Naive thymus-derived CD4-positive, alpha-beta T cell (primary cell): ENCODE results near the gene YWHAH. TPM values are rescaled to one million over a fixed set of nuclear protein-coding genes. Genes with fewer than 3 reads are reported as not detected.

Experiments used
- ATAC-seq: fragments of 150-1000 bp; cut with Tn5 transposase; 2 replicates; pipeline ENCODE4 v1.10.0; 2021; ENCODE audit warnings: mild to moderate bottlenecking, moderate library complexity
- CTCF ChIA-PET: fragments of 350-600 bp; sonication (Branson Sonifier 250); formaldehyde crosslinking; loops from one replicate; lab custom pipeline; 2021; ENCODE audit warnings: antibody characterized with exemption; lab: Charles Lee
- POLR2A ChIA-PET: fragments of 350-600 bp; sonication (Branson Sonifier 250); formaldehyde crosslinking; loops from one replicate; lab custom pipeline; 2021; ENCODE audit warnings: antibody characterized with exemption, inconsistent platforms; lab: Charles Lee
- DNase-seq, 9 donors: peaks; one replicate each; pipeline versions ENCODE4 v3.0.0 to v3.0.0-alpha.2; 2020 to 2022; ENCODE audit warnings: mixed read lengths in 1 of 9
- H3K27ac ChIP-seq: one replicate; pipeline ENCODE4 v1.7.0; 2013; ENCODE audit warnings: mild to moderate bottlenecking, low read depth, low read length, moderate library complexity
- H3K27me3 ChIP-seq, 2 donors: one replicate each; pipeline ENCODE4 v1.7.0; 2013; ENCODE audit warnings: low read length in 2 of 2, mild to moderate bottlenecking in 2 of 2, moderate library complexity in 2 of 2; ENCODE audit not compliant: control insufficient read depth in 2 of 2, insufficient read depth in 2 of 2
- H3K36me3 ChIP-seq, 3 experiments: 1 replicate in 2 of 3; 2 replicates in 1 of 3; pipeline ENCODE4 v1.7.0; 2013; ENCODE audit warnings: low read length in 3 of 3, mild to moderate bottlenecking in 3 of 3, moderate library complexity in 1 of 3; ENCODE audit not compliant: insufficient read depth in 3 of 3, control insufficient read depth in 2 of 3
- H3K4me1 ChIP-seq, 2 donors: one replicate each; pipeline ENCODE4 v1.7.0; 2013; ENCODE audit warnings: low read length in 2 of 2, mild to moderate bottlenecking in 2 of 2, moderate library complexity in 1 of 2; ENCODE audit not compliant: control insufficient read depth in 2 of 2, insufficient read depth in 2 of 2
- H3K4me3 ChIP-seq: 2 replicates; pipeline ENCODE4 v1.7.0; 2013; ENCODE audit warnings: mild to moderate bottlenecking, low read length
- H3K9me3 ChIP-seq, 3 experiments: 1 replicate in 2 of 3; 2 replicates in 1 of 3; pipeline ENCODE4 v1.7.0; 2013; ENCODE audit warnings: low read length in 3 of 3; ENCODE audit not compliant: control insufficient read depth in 2 of 3
- H3K27ac Mint-ChIP-seq, 9 donors: one replicate each; pipeline ENCODE4 v1.8.0; 2020 to 2022; ENCODE audit warnings: mixed read lengths in 9 of 9, mild to moderate bottlenecking in 8 of 9, moderate library complexity in 5 of 9, inconsistent platforms in 2 of 9
- H3K27me3 Mint-ChIP-seq, 5 donors: one replicate each; pipeline ENCODE4 v1.8.0; 2021 to 2022; ENCODE audit warnings: mixed read lengths in 5 of 5, mild to moderate bottlenecking in 1 of 5
- H3K36me3 Mint-ChIP-seq, 5 donors: one replicate each; pipeline ENCODE4 v1.8.0; 2020 to 2022; ENCODE audit warnings: mixed read lengths in 5 of 5, mild to moderate bottlenecking in 3 of 5, inconsistent platforms in 1 of 5
- H3K4me1 Mint-ChIP-seq, 7 donors: one replicate each; pipeline ENCODE4 v1.8.0; 2020 to 2022; ENCODE audit warnings: mixed read lengths in 7 of 7, mild to moderate bottlenecking in 3 of 7, inconsistent platforms in 1 of 7
- H3K4me3 Mint-ChIP-seq, 10 donors: one replicate each; pipeline ENCODE4 v1.8.0; 2020 to 2022; ENCODE audit warnings: mild to moderate bottlenecking in 10 of 10, mixed read lengths in 10 of 10, moderate library complexity in 6 of 10, inconsistent platforms in 2 of 10
- H3K9me3 Mint-ChIP-seq, 11 donors: one replicate each; pipeline ENCODE4 v1.8.0; 2020 to 2022; ENCODE audit warnings: mixed read lengths in 11 of 11, mild to moderate bottlenecking in 4 of 11, inconsistent platforms in 1 of 11, moderate library complexity in 1 of 11
- intact Hi-C, 2 donors: fragments of 100-400 bp; cut with micrococcal nuclease; formaldehyde crosslinking; loops; one replicate each; pipeline ENCODE4 v1.15.1; 2023
- polyA plus RNA-seq, 2 donors: library from polyadenylated mRNA; unstranded; fragments of 300-500 nt; fragmentation: Illumina TruSeq; gene quantifications; one replicate each; pipeline ENCODE4 v1.2.3, GENCODE V29; 2021
- total RNA-seq, 6 experiments: library from RNA in 5 of 6; stranded (reverse) in 5 of 6; gene quantifications; 1 replicate in 5 of 6; 2 replicates in 1 of 6; pipeline ENCODE4 v1.2.3 and lab custom pipeline; 2021 to 2026

YWHAH gene
- total and polyA plus RNA-seq, 7 experiments from 2014 or later = 11.7 to 130 (median 17.1) TPM

GRCh38 chr22:31937341-31937740 is 7.0 kb upstream of the YWHAH start:
- Mint-ChIP-seq H3K4me1 (peaks cover 0 to 5% (median 4%) of the 10 kb centered on the region in 7 donors), H3K27ac (no peak overlapping the region), H3K4me3 (no peak overlapping the region), H3K27me3 (peaks cover 0 to 2% (median 0%) of the 10 kb centered on the region in 5 donors), H3K9me3 (no peaks in the 10 kb centered on the region), H3K36me3 (no peaks in the 10 kb centered on the region)
- H3K4me3 ChIP-seq = no peak overlapping the region
- ATAC-seq = no peak
- intact Hi-C loops = no loop called here
- no peaks in the 10 kb centered on the region for H3K9me3 ChIP-seq
- CTCF ChIA-PET = interaction anchor here (0.6 kb wide), 1 partner anchor 151 kb away, joined by 3 read pairs; no protein-coding TSS in a partner anchor
- H3K27me3 ChIP-seq = no peaks in the 10 kb centered on the region
- H3K4me1 ChIP-seq = no peaks in the 10 kb centered on the region
- no peaks in the 10 kb centered on the region for H3K36me3 ChIP-seq
- no peak for DNase-seq
- H3K27ac ChIP-seq = no peak overlapping the region
- POLR2A ChIA-PET = no interaction called here

GRCh38 chr22:31938296-31938695 is 6.0 kb upstream of the YWHAH start:
- Histone ChIP-seq H3K36me3 (no peaks in the 10 kb centered on the region), H3K9me3 (no peaks in the 10 kb centered on the region), H3K4me3 (no peak overlapping the region), H3K4me1 (peaks cover under 1 to 4% of the 10 kb centered on the region in 2 donors), H3K27ac (no peak overlapping the region), H3K27me3 (no peaks in the 10 kb centered on the region)
- Mint-ChIP-seq H3K27ac (no peak overlapping the region), H3K4me1 (peaks cover 0 to 9% (median 4%) of the 10 kb centered on the region in 7 donors), H3K27me3 (peaks cover 0 to 2% (median 0%) of the 10 kb centered on the region in 5 donors), H3K36me3 (no peaks in the 10 kb centered on the region), H3K4me3 (no peak overlapping the region), H3K9me3 (no peaks in the 10 kb centered on the region)
- no peak for ATAC-seq
- intact Hi-C loops = no loop called here
- DNase-seq = no peak
- ChIA-PET POLR2A (no interaction called here), CTCF (no interaction called here)

- ChIA-PET POLR2A (interaction anchor here (0.9 kb wide), 1 partner anchor 190 kb away, joined by 4 read pairs; the partner anchor contains the start of gene PRR14L), CTCF (interaction anchor here (1.5 kb wide), 1 partner anchor 9 kb away, joined by 6 read pairs; no protein-coding TSS in a partner anchor)
- Histone ChIP-seq H3K27me3 (no peaks in the 10 kb centered on the region), H3K4me1 (peaks cover 7 to 9% of the 10 kb centered on the region in 2 donors), H3K36me3 (no peaks in the 10 kb centered on the region), H3K9me3 (no peaks in the 10 kb centered on the region), H3K4me3 (no peak overlapping the region), H3K27ac (no peak overlapping the region)
- DNase-seq (no peak), ATAC-seq (no peak)
- Mint-ChIP-seq H3K4me3 (peak overlapping the region in 1 of 10 donors; percentile 2), H3K4me1 (peaks cover 0 to 17% (median 7%) of the 10 kb centered on the region in 7 donors), H3K9me3 (no peaks in the 10 kb centered on the region), H3K27me3 (peaks cover 0 to 2% (median 0%) of the 10 kb centered on the region in 5 donors), H3K36me3 (no peaks in the 10 kb centered on the region), H3K27ac (no peak overlapping the region)
- intact Hi-C loops = loop anchor here in 1 of 2 donors (10.0 kb wide), 1 partner anchor 106 kb away; no protein-coding TSS in a partner anchor
Observed at GRCh38 chr22:31940506-31940905, 3.8 kb upstream of the YWHAH start.

GRCh38 chr22:31942091-31942490 is 2.2 kb upstream of the YWHAH start:
- CTCF ChIA-PET = no interaction called here
- Histone ChIP-seq H3K27me3 (no peaks in the 10 kb centered on the region), H3K27ac (no peak overlapping the region), H3K9me3 (no peaks in the 10 kb centered on the region), H3K4me3 (no peak overlapping the region), H3K4me1 (peaks cover 17 to 18% of the 10 kb centered on the region in 2 donors), H3K36me3 (no peaks in the 10 kb centered on the region)
- Mint-ChIP-seq H3K27me3 (no peaks in the 10 kb centered on the region), H3K36me3 (peaks cover 0 to under 1% (median 0%) of the 10 kb centered on the region in 5 donors), H3K4me1 (peaks cover 2 to 19% (median 9%) of the 10 kb centered on the region in 7 donors), H3K27ac (peak overlapping the region in 4 of 9 donors; percentile 19 to 66 (median 48)), H3K9me3 (no peaks in the 10 kb centered on the region), H3K4me3 (peak overlapping the region in 9 of 10 donors; percentile 1 to 92 (median 51))
- no peak for ATAC-seq
- intact Hi-C loops = loop anchor here in 1 of 2 donors (10.0 kb wide), 1 partner anchor 107 kb away; no protein-coding TSS in a partner anchor
- no peak for DNase-seq
- POLR2A ChIA-PET = interaction anchor here (1.1 kb wide), 1 partner anchor 135 kb away, joined by 3 read pairs; no protein-coding TSS in a partner anchor

- Histone ChIP-seq H3K9me3 (no peaks in the 10 kb centered on the region), H3K27me3 (no peaks in the 10 kb centered on the region), H3K4me3 (peak overlapping the region; percentile 87), H3K4me1 (peaks cover 18 to 21% of the 10 kb centered on the region in 2 donors), H3K36me3 (no peaks in the 10 kb centered on the region), H3K27ac (peak overlapping the region; percentile 76)
- ATAC-seq (no peak), DNase-seq (no peak)
- H3K27me3 Mint-ChIP-seq = no peaks in the 10 kb centered on the region
- H3K4me3 Mint-ChIP-seq = peak overlapping the region in 6 of 10 donors; percentile 69 to 94 (median 92)
- H3K4me1 Mint-ChIP-seq = peaks cover 7 to 28% (median 14%) of the 10 kb centered on the region in 7 donors
- H3K27ac Mint-ChIP-seq = peak overlapping the region in 7 of 9 donors; percentile 59 to 95 (median 81)
- ChIA-PET POLR2A (interaction anchor here (0.6 kb wide), 1 partner anchor 305 kb away, joined by 4 read pairs; no protein-coding TSS in a partner anchor), CTCF (no interaction called here)
- no peaks in the 10 kb centered on the region for H3K9me3 Mint-ChIP-seq
- peaks cover 0 to 7% (median 0%) of the 10 kb centered on the region in 5 donors for H3K36me3 Mint-ChIP-seq
- intact Hi-C loops = loop anchor here in 1 of 2 donors (10.0 kb wide), 1 partner anchor 109 kb away; no protein-coding TSS in a partner anchor
Observed at GRCh38 chr22:31943206-31943977, 943 bp upstream of the YWHAH start.

GRCh38 chr22:31944700-31945442 is 536 bp downstream of the YWHAH start:
- no peaks in the 10 kb centered on the region for H3K9me3 ChIP-seq
- H3K4me1 Mint-ChIP-seq = peaks cover 7 to 30% (median 14%) of the 10 kb centered on the region in 7 donors
- H3K27me3 ChIP-seq = no peaks in the 10 kb centered on the region
- H3K36me3 Mint-ChIP-seq = peaks cover 0 to 10% (median 0%) of the 10 kb centered on the region in 5 donors
- H3K4me1 ChIP-seq = peaks cover 18 to 21% of the 10 kb centered on the region in 2 donors
- ATAC-seq = peak; percentile 19
- DNase-seq = peak in 7 of 9 donors; percentile 8 to 63 (median 37)
- H3K4me3 ChIP-seq = peak overlapping the region; percentile 87
- H3K4me3 Mint-ChIP-seq = peak overlapping the region in 6 of 10 donors; percentile 39 to 94 (median 61)
- H3K27ac ChIP-seq = peak overlapping the region; percentile 76
- H3K27me3 Mint-ChIP-seq = no peaks in the 10 kb centered on the region
- H3K9me3 Mint-ChIP-seq = no peaks in the 10 kb centered on the region
- no peaks in the 10 kb centered on the region for H3K36me3 ChIP-seq
- H3K27ac Mint-ChIP-seq = peak overlapping the region in 3 of 9 donors; percentile 23 to 48 (median 47)
- intact Hi-C loops = loop anchor here (1.0 to 10.0 kb wide), 10 partner anchors 25 to 598 kb away; partner anchors contain the start of genes SFI1 (in 2 of the 2), DRG1 (in 1 of the 2), PATZ1 (in 1 of the 2) and PISD (in 1 of the 2)
- ChIA-PET CTCF (interaction anchor here (0.9 to 1.1 kb wide), 2 partner anchors 82 to 279 kb away, joined by 3 to 5 read pairs; no protein-coding TSS in a partner anchor), POLR2A (interaction anchor here (0.6 to 3.0 kb wide), 3 partner anchors 12 to 283 kb away, joined by 4 to 14 read pairs (median 14); partner anchors contain the start of gene PISD)
